ENCODE data around the gene LDLRAD4. TPM values are rescaled to one million over a fixed set of nuclear protein-coding genes. Genes with fewer than 3 reads are reported as not detected.

LDLRAD4 gene
- total RNA-seq, 1 experiment from 2014 or later: 3.6 TPM

DNA sequence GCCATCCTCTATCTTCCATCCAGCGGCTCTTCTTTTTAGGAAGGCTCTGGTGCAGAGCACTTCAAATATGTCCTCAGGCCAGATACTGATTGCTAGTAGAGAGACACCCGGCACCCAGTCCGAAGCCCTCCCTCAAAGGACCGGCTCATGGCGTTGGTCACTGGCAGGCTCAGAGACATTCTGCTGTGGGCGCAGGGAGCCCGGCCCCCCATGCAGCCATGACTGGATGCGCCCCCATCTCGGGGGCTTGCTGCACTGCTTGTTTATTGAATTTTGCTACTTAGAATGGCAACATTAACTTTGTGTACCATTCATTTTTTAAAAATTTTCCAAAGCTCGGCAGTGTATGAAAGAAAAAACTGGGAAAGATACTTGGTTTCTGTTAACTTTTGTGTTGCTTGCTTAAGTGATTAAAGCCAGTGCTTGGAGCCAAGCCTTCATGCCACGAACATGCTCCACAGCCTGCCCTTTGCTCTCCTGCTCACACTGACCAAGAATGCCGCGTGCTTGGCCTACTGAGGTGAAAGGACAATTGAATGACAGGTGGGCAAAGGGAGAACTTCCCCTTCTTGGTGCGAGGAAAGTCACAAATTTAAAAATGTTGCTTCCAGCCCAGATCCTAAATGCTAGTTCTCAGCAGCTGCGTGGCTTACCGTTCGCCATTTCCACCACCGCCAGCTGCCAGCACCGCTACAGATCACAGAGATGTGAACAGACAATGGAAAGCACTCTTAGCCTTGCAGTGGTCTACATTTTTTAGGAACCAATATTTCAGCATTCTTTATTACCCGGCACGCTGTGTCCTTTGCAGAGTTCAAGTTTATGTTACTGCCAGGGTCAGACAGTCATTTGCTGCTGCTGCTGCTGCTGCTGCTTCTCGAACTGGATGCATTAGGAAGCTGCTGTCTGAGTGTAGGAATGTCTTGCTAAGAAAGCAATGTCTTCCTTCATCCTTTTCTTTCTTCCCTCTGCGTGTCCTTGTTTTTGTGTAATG, 431.1 kb downstream of the LDLRAD4 start:
- POLR2A ChIA-PET (ENCODE audit: low non-redundant PET): no interaction called here
- no peak overlapping the region for H3K27ac ChIP-seq (ENCODE audit: low read depth, low read length, poor library complexity, severe bottlenecking)
- intact Hi-C loops (cut with micrococcal nuclease; ENCODE audit: unreplicated experiment): no loop called here
- TF ChIP-seq, protein P1, sequence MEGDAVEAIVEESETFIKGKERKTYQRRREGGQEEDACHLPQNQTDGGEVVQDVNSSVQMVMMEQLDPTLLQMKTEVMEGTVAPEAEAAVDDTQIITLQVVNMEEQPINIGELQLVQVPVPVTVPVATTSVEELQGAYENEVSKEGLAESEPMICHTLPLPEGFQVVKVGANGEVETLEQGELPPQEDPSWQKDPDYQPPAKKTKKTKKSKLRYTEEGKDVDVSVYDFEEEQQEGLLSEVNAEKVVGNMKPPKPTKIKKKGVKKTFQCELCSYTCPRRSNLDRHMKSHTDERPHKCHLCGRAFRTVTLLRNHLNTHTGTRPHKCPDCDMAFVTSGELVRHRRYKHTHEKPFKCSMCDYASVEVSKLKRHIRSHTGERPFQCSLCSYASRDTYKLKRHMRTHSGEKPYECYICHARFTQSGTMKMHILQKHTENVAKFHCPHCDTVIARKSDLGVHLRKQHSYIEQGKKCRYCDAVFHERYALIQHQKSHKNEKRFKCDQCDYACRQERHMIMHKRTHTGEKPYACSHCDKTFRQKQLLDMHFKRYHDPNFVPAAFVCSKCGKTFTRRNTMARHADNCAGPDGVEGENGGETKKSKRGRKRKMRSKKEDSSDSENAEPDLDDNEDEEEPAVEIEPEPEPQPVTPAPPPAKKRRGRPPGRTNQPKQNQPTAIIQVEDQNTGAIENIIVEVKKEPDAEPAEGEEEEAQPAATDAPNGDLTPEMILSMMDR (conservative IDR thresholded peaks at IDR 0.05; ENCODE audit: low read depth, low read length): no peak
- no peak for TF ChIP-seq EZH2 (IDR thresholded peaks at IDR 0.05; ENCODE audit: borderline replicate concordance, low read depth, low read length, poor library complexity, severe bottlenecking)
- CTCF ChIA-PET: no interaction called here
- H3K4me1 ChIP-seq (ENCODE audit: insufficient read depth, low read length, poor library complexity, severe bottlenecking): no peaks in the 10 kb centered on the region
- no peaks in the 10 kb centered on the region for H3K27me3 ChIP-seq (replicated peaks; ENCODE audit: insufficient read depth, low read depth, low read length, poor library complexity)
- BruUV-seq (replicated peaks): no TSS peak
- H3K36me3 ChIP-seq (ENCODE audit: insufficient read depth, low read length, poor library complexity, severe bottlenecking): no peaks in the 10 kb centered on the region
- no peaks in the 10 kb centered on the region for H3K9me3 ChIP-seq (ENCODE audit: low read depth, low read length, poor library complexity, severe bottlenecking)
- no peak for DNase-seq (ENCODE audit: low spot score)
- no peak overlapping the region for H3K4me3 ChIP-seq (ENCODE audit: low read depth, low read length, poor library complexity, severe bottlenecking)

DNA sequence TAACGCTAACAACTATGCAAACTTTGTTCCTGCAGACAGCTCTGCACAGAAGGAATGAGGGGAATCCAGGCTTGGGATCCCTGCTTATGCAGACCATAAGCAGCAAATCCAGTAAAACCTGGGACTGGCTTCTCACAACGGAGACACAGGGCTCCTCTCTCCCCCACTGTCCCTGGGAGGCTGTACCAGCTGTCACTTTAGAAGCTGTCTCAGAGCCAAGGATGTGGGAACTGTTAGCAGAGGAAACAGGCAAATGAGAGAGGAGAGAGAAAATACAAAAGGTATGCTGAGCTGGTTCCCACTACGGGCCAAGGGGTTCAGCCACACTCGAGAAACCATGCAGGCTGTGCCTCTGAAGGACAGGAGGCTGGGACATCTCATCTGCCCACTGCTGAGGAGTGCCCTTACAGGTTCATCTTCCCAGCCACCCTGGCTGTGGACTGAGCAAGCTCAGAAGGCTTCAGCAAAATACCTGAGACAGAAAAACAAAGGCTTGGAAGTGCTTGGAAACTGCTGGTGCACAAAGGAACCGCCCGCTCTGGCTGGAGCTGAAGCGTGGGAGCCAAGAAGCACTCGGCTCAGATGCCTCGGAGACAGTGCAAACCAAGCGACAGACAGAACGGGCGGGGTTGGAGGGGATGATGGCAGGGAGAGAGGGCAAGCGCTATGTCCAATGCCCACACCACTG, 435.3 kb downstream of the LDLRAD4 start:
- intact Hi-C loops (cut with micrococcal nuclease; ENCODE audit: unreplicated experiment): no loop called here
- Histone ChIP-seq H3K27me3 (replicated peaks; ENCODE audit: insufficient read depth, low read depth, low read length, poor library complexity) (no peaks in the 10 kb centered on the region), H3K4me3 (ENCODE audit: low read depth, low read length, poor library complexity, severe bottlenecking) (no peak overlapping the region), H3K36me3 (ENCODE audit: insufficient read depth, low read length, poor library complexity, severe bottlenecking) (no peaks in the 10 kb centered on the region), H3K4me1 (ENCODE audit: insufficient read depth, low read length, poor library complexity, severe bottlenecking) (no peaks in the 10 kb centered on the region), H3K9me3 (ENCODE audit: low read depth, low read length, poor library complexity, severe bottlenecking) (no peaks in the 10 kb centered on the region), H3K27ac (ENCODE audit: low read depth, low read length, poor library complexity, severe bottlenecking) (no peak overlapping the region)
- no TSS peak for BruUV-seq (replicated peaks)
- TF ChIP-seq, protein P1 (conservative IDR thresholded peaks at IDR 0.05; ENCODE audit: low read depth, low read length): no peak
- TF ChIP-seq EZH2 (IDR thresholded peaks at IDR 0.05; ENCODE audit: borderline replicate concordance, low read depth, low read length, poor library complexity, severe bottlenecking): no peak
- CTCF ChIA-PET: interaction anchor here (0.5 kb wide), 1 partner anchor 97 kb away, joined by 5 read pairs; no protein-coding TSS in a partner anchor
- POLR2A ChIA-PET (ENCODE audit: low non-redundant PET): no interaction called here
- no peak for DNase-seq (ENCODE audit: low spot score)

DNA sequence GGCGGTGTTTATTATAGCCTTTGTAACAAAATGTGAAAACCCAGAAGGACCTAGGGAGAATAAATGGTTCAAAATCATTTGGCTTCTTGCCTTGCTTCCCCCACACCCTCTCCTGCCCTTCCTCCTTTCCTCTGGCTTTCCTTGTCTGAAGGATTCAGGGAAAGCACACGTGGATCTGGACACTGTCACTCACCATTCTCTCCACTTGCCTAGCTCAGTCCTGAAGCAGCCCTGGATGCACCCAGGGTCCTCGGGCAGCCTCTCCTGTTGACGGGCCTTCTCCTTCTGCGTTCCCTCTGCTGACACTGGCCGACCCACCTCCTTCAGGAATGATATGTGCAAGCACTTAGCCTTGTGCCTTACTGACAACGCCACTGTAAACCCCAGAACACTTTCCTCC, 439.4 kb downstream of the LDLRAD4 start:
- Histone ChIP-seq H3K4me3 (ENCODE audit: low read depth, low read length, poor library complexity, severe bottlenecking) (no peak overlapping the region), H3K4me1 (ENCODE audit: insufficient read depth, low read length, poor library complexity, severe bottlenecking) (no peaks in the 10 kb centered on the region), H3K36me3 (ENCODE audit: insufficient read depth, low read length, poor library complexity, severe bottlenecking) (no peaks in the 10 kb centered on the region), H3K27me3 (replicated peaks; ENCODE audit: insufficient read depth, low read depth, low read length, poor library complexity) (no peaks in the 10 kb centered on the region), H3K27ac (ENCODE audit: low read depth, low read length, poor library complexity, severe bottlenecking) (no peak overlapping the region), H3K9me3 (ENCODE audit: low read depth, low read length, poor library complexity, severe bottlenecking) (no peaks in the 10 kb centered on the region)
- TF ChIP-seq, protein P1 (conservative IDR thresholded peaks at IDR 0.05; ENCODE audit: low read depth, low read length): no peak
- ChIA-PET POLR2A (ENCODE audit: low non-redundant PET) (no interaction called here), CTCF (no interaction called here)
- DNase-seq (ENCODE audit: low spot score): no peak
- no TSS peak for BruUV-seq (replicated peaks)
- intact Hi-C loops (cut with micrococcal nuclease; ENCODE audit: unreplicated experiment): no loop called here

Data from A673 (cell line).